GOT3 (cell line): ENCODE results near the gene MAGI1.
"Not testable (repeated sequence)": the region's sequence is repeated elsewhere in the genome, so short reads cannot be mapped to it uniquely, and the experiment has no call there.

ENCODE experiments used
- DNase-seq: peaks from one replicate; lab custom pipeline; 2025; ENCODE audit warnings: mixed read lengths; lab: John Stamatoyannopoulos, UW

The MAGI1 gene

DNA sequence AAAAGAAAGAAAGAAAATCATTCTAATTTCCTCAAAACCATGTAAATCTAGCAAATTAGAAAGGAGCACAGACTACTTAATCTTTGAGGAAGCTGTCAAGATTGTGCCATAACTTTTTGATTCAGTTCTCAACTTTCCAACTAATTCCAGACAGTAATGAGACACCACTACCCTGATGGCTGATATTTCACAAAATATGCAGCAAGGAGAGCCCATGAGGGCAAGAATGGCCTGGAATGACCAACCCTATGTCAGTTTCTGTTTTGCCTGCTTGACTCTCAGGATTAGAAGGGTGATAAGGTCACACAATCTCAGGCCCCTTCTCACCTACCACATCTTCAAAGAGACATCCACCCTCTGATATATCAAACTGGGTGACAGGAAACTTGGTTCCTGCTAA is 134.7 kb downstream of the MAGI1 start:
- DNase-seq = no peak

DNA sequence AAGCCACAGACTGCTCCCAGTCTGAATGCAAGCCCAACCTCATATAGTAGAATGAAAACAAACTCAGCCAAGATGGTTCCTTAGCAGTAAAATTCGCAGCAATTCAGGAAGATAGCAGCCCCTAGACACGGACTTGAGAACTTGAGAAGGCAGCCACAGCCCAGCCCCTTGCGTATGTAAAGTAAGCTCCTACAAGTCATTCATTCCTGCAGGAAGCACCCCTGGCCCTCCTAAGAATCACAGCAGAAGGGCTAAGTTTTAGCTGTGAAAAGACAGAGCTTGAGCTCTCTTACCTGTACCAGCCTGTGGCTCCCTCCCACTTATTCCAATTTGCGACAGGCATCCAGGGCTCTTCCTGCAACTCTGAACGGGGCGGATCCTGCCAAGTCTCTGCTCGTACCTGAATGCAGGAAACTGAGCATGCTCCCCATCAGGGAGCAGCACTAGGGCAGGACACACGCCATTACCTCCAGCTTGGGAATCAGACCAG is 136.4 kb downstream of the MAGI1 start:
- no peak for DNase-seq

DNA sequence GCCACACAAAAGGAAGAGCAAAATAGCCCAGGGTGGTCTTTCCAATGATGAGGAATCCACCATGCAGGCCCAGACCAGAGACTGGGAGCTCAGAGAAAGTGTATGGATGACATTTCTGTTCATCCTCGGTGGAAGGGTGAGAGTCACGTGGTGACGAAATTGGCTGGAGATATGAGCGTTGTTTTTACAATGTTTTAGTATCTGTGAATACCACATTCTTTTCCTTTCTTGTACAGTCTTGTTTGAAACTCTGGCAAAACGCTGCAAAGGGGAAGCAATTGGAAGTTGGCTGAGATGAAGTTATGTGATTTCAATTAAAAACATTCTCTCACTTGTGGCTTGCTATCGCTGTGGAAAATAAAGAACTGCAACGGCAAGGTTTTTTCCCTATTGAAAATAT is 137.5 kb downstream of the MAGI1 start:
- DNase-seq = no peak

DNA sequence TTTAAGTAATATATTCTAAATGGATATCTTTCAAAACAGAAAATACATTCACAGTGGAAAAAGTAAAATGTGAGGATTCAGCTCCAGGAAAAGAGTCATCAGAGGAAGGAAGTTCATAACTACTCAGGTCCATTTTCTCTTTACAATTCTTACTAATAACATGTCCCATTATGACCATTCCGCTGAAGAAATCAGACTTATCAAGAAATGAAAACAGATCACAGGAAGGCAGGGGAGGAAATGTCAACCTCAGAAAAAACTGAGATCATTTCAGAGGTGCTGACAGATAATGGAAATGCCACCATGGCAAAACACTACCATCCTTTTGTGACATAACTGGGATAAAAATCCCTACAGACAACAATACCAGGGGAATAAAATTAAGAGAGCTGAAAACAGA is 139.5 kb downstream of the MAGI1 start:
- DNase-seq = no peak

DNA sequence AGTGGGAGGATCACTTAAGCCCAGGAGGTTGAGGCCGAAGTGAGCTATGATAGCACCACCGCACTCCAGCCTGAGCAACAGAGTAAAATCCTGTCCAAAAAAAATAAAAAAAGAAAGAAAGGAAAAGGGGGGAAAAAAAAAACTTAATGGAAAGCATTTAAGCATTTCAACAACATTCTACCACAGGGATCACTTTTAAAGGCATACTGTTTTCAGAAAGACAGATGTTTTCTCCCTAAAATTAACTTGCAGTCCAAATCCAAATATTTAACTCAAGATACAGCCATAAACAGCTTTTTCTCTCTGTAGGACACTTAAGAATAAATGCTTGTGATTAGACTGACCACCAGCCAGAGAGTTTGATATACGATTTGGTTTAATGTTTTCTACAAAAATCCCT is 141.0 kb downstream of the MAGI1 start:
- no peak for DNase-seq

DNA sequence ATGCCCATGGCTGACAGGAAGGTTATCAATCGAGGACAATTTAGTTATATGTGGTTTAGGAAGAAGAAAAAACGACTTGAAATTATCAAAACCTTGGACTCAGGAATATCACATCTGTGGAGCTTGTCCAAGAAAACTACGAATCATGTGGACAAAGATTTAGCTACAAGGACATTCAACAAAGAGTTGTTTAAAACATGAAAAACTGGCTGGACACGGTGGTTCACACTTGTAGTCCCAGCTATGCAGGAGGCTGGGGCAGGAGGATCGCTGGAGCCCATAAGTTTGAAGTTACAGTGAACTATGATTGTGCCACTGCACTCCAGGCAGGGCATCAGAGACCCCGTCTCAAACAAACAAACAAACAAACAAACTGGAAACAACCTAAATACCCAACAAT is 142.4 kb downstream of the MAGI1 start:
- DNase-seq = no peak

DNA sequence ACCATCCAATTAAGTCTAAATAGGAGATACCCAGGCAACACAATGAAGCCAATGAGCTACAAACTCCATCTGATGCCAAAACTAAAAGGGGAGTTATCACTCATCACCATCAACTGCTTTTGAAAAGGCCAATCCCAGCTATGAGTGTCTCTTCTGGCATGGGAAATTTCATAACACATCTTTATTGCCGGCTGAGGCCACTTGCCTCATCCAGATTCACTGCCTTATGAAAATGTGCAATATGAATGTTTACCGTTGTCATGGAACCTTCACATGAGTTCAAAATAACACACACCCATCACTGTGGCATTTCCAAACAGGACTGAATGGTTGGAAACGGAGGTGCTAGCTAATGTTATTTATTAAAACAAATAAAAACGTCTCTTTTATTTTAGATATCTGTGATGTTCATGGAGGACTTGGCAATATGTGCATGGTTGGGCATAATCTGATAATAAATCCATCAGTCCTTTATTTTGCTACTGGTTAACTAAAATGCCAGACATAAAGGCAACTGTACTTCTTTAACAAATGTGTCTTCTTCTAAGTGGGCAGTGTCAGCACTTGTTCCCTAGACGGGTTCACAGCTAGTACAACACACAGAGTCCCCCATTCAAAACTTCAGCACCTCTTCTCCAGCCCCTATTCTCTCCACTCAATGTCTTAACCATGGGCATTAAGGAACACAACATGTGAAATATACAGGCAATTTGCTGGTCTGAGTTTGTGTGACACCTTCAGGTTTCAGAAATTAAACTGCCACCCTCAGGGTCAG is 143.9 kb downstream of the MAGI1 start:
- no peak for DNase-seq

DNA sequence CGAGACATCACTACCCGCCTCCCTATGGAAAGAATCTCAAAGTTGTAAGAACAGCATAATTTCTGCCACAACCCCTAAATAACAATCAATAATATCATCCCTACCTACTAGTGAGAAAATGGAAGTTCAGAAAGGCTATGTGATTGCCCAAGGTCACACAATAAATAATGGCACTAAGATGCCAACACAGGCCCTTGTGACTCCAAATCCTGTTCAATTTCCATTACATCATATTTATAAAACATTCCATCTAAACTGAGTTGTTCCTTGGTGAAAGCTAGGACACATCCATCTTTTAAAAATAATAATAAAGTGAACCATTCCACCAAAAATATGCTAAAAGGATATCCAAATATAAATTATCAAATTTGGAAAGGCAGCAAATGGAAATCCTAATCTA is 144.6 kb downstream of the MAGI1 start:
- no peak for DNase-seq

DNA sequence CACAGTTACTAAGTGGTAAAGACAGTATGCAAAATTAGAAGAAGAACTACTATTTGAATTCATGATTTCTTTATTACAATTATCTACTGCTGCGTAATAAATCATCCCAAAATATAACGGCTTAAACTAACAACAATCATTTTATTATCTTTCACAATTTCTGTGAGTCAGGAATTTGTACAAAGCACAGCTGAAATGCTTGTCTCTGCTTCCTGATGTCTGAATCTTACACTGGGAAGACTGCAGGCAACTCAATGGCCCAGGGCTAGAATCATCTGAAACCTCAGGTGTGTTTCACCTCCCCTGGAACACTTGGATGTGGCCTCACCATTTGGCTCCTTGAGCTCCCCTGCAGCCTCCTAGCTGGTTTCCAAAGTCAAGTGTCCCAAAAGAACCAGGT is 145.1 kb downstream of the MAGI1 start:
- no peak for DNase-seq

DNA sequence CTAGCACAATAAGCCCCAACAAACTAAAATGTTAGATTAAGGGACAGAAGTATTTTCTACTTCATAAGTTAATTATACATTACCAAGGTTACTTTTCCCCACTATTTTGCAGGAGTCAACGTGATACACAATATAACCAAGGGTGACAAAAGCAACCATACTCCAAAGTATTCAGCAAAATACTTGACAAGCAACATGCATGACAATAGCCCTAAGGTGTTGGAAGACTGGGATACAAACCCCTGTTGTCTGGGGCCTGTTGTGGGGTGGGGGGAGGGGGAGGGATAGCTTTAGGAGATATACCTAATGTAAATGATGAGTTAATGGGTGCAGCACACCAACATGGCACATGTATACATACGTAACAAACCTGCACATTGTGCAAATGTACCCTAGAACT is 147.2 kb downstream of the MAGI1 start:
- not testable (repeated sequence) for DNase-seq

DNA sequence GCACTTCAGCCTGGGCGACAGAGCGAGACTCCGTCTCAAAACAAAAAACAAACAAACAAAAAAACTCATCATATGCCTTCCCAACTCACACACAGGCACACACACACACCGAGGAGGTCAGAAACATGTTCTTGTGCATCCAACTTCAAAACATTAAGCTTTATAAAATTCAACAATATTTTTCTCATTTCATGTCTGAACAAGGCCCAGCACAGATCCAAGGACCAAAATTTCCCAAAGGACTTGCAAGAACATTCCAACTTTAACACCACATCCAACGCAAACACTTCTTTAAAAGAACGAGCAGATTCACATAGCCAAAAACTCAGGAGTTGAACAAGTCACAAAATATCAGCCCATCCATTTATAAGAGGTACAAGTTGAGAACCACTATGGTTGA is 148.4 kb downstream of the MAGI1 start:
- no peak for DNase-seq

DNA sequence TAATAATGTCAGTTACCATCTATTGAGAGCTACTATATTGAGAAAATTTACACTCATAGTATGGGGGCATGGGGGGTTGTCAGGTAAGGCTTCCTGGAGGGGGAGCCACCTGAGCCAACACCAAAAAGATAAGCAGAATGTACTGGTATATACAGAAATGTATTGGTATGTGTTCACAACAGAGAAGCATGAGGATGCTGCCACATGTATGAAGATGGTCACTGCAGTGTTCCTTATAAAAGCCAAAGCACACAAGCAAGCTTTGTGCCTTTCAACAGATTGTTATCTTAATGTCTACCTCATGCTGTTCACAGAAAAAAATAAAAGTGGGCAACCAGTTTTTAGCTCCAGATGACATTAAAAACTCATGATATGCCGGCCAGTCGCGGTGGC is 149.0 kb downstream of the MAGI1 start:
- DNase-seq = no peak

DNA sequence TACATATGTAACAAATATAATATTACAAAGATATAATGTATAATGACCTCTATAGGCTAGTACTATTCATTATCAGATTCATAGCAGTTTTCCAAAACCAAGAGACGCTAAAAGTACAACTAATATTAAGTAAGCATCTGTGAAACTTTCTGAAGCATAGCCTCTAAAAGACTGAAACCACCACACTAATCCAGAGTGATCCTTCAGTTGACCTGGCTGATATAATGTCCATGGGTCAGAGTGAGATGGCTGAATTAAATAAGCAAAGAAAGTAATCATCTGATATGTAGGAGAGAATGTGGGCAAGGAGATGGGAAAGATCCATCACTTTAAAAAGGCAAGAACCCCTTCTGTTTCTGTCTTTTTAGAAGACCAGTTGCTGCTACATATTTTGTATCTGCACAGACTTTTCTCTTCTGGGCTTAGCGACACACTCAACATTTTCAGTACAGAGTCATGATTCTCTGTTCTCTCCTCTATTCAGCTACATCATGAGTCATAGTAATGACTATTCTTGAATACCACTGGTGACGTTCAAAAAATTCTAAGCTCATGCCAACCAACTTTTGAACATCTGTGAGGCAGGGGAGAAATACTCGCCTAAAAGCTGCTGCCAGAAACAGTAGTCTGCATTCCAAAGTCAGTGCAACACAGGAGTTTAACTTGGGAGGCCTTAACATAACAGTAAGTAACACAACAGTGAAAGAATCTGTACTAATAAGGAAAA is 149.6 kb downstream of the MAGI1 start:
- DNase-seq = no peak

DNA sequence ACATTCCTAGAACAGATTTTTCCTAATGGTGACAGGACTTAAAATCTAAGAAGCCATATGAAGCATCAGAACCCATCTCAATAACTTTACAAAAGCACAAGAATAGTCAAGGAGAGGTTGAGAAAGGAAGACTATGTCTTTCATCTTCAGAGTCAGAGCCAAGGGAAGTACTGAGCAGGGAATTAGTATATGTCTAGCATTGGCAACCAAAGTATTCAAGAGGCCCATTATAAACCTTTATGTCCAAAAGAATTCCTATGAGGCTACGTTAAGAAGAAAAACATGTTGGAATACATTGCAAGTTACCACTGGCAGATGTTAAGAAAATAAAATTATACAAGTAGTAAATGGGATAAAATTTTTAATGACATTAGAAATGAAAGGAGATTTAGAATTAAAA is 150.5 kb downstream of the MAGI1 start:
- no peak for DNase-seq

DNA sequence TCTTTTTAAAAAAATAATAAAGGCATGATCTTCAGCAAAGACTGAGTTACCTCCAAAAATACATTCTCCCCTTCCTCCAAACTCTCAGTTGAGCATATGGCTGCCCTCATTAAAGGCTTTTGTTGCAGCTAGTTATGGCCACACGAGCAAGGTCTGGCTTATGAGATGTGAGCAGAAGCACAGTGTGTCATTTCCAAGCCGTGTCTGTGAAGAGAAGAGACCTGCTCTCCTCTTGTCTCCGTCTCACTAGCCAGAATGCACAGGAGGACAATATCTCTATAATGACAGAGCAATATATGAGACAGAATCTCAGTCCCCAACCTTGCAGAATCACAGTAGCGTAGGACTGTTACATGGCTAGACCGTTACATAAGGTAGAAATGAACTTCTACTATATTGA is 152.3 kb downstream of the MAGI1 start:
- DNase-seq = no peak

DNA sequence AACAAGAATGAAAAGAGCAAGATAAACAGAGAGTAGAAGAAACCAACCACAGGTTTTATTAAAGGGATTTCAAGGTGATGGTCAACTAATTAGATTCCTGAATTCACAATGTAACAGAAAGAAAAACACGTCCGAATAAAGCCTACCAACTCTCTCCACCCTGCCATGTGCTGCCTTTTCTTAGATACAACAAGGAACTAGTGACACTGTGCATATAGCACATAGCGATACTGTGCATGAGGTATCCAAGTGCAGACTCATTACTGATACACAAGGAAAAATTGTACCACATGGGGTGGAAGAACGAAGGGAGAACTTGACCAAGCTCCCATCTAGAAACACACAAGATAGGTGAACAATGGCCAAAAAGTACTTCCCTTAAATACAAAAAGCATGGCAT is 154.6 kb downstream of the MAGI1 start:
- DNase-seq = no peak

DNA sequence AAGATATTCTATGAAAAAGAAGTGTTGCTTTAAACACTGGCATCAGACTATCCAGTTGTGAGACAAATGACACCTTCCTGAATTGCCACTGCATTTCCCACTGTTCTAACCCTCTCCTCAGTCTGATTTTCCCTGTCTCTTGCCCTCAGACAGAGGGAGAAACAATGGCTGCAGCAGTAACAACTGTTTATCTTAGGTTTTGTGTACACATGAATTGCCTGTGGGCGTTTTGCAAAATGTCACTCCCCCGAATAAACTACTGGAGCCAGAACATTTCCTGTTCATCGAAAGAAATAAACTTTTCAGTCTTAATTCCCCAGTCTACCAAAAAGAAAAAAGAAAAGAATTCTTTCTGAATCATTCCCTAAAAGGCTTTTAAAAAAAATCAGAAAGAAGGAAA is 155.1 kb downstream of the MAGI1 start:
- DNase-seq = no peak

DNA sequence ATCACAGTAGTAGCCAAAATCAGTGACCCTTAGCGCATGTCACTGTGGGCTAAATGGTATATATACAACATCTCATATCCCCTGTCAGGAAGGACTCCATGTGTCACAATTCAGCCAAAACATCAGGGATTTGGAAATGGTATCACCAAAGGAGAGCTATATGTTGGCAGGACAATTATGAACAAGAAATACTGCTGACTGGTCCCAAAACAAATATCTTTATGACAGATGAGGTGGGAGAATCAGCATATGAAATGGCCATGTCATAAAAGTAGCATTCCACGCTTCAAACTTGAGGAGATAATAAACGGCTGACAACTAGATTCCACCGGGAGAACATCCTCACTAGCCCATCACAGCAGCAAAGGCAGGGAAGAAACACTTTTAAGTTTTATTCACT is 158.4 kb downstream of the MAGI1 start:
- no peak for DNase-seq

DNA sequence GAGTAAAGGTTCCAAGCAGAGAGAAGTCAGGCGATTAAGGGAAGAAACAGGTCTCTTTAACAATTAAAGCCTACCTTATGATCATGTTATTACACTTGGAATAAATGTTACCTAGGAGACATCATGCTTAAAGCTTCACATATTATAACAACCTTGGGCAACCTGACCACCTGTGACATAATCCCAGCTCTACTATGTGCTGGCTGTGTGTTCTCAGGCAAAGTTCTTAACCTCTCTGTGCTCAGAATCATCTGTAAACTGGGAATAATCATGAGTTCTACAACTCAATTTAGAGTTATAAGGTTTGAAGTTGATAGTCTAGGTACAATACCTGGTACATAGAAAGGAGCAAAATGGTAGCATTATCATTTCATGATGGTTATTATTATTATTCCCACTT is 159.3 kb downstream of the MAGI1 start:
- no peak for DNase-seq

DNA sequence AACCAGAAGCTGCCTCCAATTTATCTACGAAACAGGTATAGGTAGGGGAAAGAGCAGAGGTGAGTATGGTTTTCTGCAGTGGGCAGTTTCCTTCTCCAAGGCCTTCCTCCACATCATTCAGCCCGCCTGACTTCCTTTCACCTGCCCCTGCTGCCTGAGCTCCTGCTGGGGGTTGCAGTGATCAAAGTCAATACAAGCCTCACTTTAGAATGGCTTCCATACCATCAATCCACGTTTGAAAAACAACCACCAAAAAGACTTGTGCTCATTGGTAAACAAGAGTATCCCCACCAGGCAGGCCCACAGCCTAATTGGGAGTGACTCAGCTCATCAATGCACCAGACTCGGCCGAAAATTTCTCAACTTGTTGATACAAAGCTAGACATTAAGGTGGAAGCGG is 159.9 kb downstream of the MAGI1 start:
- no peak for DNase-seq

DNA sequence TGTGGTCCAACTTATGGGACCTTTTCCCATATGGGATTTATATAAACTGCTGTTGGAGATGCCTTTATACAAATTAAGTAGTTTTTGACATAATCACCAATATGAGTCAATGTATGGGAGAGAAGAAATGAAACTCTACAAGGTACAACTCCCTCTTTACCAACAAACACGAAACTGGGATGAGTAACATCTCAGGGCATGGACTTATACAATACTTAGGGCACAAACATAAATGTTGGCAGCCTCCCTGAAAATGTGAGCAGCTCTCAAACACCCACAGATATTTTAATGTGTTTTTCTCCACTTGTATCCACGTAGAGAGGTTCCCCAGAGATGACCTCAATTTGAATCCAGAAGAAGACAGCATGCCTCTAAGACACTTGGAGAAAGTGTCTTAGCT is 161.6 kb downstream of the MAGI1 start:
- DNase-seq = no peak

DNA sequence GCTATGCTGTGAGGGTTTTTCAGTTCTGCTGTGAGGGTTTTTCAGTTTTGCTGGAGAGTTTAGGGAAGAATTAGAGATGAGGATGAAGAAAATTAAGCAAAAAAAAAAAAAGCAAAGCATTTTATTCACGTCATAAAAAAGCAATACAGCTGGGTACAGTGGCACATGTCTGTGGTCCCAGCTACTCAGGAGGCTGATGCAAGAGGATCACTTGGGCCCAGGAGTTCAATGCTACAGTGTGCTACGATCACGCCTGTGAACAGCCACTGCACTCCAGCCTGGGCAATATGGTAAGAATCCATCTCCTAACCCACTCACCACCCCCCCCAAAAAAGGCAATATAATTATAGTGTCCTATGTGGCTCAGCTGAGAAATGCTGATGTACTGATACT is 162.7 kb downstream of the MAGI1 start:
- no peak for DNase-seq

DNA sequence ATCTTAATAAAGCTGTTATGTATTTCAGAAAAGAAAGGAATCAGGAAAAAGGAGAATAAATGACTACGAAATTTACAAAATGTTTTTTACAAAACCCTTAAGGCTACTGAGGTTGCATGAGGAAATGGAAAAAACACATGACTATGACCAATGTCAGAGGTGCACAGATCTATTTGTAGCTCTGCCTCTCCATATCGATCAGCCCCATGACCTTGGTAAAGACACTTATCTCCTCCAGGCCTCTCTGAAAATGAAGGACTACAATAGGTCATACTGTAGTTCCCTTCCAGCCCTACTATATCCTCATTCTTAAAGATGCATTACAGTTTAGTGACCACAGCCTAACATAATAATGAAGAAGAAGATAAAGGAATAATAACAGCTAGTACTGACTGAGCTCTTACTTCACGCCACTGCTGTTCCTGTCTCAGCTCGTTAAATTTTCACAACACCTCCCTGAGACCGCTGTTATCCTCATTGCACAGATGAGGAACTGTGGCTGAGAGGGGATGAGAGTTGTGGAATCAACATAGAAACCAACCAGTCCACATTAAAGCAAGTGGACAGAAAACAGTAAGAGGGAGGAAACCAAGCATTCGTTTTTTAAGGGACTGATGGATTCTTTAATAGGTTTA is 163.2 kb downstream of the MAGI1 start:
- DNase-seq = no peak
